Inflammatory macrophage treated with lipopolysaccharide for 1 hour (primary cell): Measurements from ENCODE around the gene DPY19L1.
"Not testable (repeated sequence)": the region's sequence is repeated elsewhere in the genome, so short reads cannot be mapped to it uniquely, and the experiment has no call there.

Experiments
- DNase-seq, 2 donors: peaks; one replicate each; pipeline ENCODE4 v3.0.0-alpha.2; 2020 to 2022

DPY19L1 gene

DNA sequence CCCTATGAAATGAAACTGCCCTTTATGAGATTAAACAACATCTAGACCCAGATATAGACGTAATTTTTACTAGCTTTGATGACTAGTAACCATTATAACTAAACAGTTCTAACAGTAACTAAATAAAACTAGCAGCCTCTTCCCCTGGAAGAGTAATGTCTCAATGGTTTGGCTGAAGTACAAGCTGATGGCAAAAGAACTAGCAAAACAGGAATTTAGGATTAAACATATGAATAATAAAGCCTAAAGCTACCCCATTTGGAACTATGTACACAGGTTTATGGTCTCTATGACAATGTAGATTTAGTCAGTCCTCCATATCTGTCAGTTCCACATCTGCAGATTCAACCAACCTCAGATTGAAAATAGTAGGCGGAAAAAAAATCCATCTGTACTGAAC is 6.4 kb downstream of the DPY19L1 start:
- no peak for DNase-seq

DNA sequence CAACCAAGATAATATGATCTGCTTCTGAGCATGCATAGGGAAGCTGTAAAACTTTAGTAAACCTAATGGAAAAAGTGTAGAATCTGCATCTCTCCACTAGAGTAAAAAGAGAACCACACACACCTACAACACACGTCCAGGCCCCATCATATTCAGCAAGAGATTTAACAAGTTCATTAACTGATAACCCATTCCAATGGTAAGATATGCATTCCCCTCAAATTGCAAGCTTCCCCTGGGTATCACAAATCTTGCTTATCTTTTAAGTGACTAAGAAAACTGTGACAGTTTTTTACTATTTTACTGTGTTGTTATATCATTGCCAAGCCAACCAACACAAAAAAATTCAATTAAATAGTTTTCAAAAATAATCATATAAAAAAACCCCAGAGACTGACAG is 8.0 kb downstream of the DPY19L1 start:
- no peak for DNase-seq

DNA sequence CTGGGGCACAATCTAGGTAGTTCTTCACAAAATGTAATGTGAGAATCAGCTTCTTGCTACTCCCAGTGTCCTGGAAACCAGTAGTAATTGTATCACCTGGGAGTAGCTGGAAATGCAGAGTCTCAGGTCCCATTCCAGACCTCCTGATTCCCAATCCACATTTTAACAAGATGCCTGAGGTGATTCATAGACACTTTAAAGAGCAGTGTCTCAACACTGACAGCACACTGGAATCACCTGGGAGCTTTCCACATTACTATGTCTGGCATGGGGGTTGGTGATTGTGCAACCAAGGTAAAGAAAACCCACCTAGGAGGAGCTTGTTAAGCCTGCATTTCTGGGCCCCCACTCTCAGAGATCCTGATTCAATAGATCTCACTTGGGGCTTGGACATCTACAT is 11.1 kb downstream of the DPY19L1 start:
- DNase-seq = no peak

DNA sequence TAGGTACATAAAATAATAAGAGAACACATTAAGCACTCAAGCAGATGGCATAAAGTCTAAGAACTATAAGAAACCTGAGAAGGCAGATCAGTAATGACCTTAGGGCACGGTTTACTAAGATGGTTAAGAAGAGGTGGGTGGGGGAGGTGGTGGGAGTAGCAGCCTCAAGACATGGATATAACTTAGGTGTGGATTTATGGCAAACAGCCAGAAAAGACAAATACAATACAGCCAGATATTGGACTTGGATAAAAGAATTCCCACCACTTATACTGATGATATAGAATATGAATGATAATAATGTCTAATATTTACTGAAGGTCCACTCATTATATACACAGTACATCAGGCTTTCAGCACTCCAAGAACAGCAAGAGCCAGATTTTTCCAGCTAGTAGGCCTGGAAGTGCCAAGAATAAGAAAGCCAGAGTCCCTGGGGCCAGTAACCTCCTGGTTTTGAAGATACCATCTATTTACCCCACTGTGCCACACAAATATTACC is 11.9 kb downstream of the DPY19L1 start:
- no peak for DNase-seq

DNA sequence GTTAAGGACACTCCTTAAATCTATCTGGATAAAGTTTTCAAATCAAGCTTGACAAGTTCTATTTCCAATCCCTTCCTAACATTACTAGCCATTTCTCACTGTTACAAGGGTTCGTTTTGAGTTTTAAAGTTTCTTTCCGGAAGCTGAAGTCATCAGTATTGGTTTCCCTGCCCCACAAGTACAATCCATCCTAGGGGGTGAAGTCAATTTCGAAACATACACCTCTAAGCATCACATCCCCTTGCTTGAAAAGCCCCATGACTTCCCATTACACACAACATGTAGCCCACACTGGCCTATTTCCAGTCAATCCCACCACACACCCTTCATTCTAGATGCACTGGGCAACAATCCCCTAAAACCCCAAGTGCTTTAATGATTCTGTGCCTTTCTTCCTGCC is 13.0 kb downstream of the DPY19L1 start:
- no peak for DNase-seq

DNA sequence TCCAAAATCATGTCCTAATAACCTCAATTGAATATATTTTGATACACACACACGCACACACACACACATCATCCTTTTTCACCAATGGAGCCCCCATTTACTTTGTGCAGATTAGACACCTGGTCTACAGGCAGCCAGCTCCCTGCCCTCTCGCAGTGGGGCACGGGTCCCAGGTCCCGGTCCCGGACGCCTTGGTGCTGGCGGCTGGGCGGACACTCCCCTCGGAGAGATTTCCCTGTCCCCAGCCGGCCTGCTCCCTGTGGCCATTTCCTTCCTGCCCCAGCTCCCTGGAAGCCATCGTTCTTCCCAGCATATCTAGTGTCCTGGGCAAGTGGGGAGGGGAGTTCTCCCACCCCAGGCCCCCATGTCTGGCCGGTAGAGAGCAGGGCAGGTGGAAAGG is 14.6 kb downstream of the DPY19L1 start:
- no peak for DNase-seq

DNA sequence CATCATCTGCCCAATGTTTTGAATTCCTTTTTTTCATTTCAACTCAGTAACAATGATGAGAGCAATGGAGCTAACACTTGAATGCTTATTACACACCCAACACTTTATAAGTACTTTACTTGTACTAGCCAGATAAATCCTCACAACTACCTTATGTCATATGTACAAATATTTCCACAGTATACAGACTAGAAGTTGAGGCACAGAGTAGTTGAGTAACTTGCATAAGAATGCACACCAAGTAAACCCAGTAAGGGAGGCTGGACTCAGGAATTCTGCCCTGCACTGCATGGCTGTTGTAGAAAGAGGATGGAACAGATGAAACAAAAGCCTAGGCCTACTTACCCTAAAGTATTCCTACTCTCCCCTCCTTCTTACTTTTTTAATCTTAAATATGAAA is 15.8 kb downstream of the DPY19L1 start:
- no peak for DNase-seq

DNA sequence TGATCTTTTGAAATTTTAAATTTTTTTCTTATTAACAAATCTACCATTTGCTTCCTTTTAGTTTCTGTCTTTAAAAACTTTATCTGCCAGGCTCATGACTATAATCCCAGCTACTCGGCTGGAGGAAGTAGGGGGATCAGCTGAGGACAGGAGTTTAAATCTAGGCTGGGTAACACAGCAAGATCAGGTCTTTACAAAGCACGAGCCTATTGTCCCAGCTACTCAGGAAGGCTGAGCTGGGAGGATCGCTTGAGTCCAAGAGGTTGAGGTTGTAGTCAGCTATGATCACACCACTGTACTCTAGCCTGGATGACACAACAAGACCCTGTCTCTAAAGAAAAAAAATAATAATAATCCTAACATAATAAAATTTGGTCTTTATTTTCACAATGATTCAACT is 17.5 kb downstream of the DPY19L1 start:
- no peak for DNase-seq

DNA sequence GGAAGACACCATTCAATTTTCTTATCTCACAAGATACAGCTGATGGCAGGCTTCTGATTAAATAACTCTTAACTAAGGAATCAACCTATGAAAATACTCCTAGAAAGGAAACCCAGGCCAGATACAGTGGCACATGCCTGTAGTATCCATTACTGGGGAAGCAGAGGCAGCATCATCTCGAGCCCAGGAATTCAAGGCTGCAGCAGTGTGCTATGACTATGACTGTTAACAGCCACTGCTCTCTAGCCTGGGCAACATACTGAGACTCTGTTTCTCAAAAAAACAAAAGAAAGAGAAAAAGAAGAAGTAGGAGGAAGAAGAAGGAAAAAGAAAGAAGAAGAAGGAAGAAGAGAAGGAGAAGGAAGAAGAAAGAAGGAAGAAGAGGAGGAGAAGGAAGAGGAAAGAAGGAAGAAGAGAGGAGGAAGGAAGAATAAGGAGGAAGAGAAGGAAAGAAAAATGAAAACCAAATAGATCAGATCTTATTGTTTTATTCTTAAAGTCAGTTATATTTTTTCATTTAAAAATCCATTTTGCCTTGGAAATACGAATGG is 18.0 kb downstream of the DPY19L1 start:
- DNase-seq = no peak

GRCh38 chr7:35015346-35015859 is 21.9 kb downstream of the DPY19L1 start:
- DNase-seq = peak in 1 of 2 donors; percentile 8

DNA sequence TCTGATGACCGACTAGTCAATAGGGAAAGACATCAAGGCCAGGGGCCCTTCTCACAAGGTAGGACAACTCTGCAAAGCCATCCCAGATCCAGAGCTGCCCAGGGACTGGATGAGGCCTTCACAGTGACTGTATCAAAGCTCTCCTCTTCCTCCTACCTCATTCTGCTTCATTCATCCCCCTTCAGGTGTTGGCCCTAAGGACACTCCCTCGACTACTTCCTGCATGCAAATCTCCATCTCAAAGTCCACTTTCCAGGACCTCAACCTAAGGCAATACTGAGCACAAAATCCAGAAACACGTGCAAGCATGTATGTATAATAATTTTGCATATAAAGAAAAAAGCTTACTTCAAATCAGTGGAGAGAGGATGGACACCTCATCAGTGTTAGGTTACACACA is 25.1 kb downstream of the DPY19L1 start:
- DNase-seq = no peak

- DNase-seq = no peak
Observed at GRCh38 chr7:35011085-35011484, 26.2 kb downstream of the DPY19L1 start.

- no peak for DNase-seq
Observed at GRCh38 chr7:35007768-35008167, 29.5 kb downstream of the DPY19L1 start.

GRCh38 chr7:35004531-35005095 is 32.7 kb downstream of the DPY19L1 start:
- no peak for DNase-seq

DNA sequence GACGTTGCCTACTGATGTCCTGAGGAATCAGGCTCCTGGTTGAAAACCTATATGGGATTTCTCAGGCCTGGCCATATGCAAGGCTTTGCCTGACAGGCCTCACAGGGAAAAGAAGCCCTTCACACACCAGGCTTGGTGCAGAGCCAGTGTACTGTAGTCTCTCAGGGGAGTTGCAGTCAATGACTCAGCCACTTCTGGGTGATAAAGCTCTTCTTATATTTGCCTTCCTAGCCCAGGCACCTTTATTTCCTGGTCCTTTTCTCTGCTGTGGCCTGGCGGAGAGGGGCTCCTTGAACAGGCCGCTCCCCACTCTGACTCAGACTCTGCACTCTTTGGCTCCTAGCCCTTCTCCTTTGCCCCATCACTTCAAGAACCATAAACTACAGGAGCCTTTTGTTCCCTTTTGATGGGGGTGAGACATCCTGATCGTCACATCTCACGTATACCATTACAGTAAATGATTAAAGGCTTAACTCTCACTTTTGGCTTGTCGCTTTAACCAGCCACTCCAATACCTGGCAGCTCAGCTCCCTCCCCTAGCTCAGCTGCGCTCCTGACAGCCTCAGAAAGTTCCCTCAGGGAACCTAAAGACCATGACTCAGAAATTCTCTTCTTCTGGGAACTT is 33.5 kb downstream of the DPY19L1 start:
- DNase-seq = no peak

DNA sequence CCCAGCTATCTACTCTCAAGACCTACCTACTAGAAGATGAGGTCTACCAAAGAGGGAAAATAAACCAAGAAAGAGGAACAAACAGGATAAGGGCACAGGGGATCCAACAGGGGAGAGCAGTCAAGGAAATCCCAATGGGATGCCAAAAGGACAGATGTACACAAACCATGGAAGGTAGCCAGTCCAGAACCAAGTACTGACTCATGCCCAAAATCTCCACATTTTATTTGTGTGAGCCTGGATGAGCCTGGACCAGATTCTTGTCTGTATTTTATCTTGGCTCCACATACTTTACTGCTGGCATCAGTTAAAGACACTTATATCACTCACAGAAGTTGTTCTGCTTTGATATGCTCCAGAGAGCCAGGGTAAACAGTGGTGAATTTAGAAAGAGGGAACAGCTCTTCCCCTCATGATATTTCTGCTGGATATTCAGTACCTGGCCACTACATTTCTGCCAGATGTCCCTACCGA is 34.1 kb downstream of the DPY19L1 start:
- not testable (repeated sequence) for DNase-seq

- DNase-seq = not testable (repeated sequence)
Observed at GRCh38 chr7:34998335-34998734, 39.0 kb downstream of the DPY19L1 start.

GRCh38 chr7:34996423-34997090 is 40.7 kb downstream of the DPY19L1 start:
- DNase-seq = not testable (repeated sequence)

DNA sequence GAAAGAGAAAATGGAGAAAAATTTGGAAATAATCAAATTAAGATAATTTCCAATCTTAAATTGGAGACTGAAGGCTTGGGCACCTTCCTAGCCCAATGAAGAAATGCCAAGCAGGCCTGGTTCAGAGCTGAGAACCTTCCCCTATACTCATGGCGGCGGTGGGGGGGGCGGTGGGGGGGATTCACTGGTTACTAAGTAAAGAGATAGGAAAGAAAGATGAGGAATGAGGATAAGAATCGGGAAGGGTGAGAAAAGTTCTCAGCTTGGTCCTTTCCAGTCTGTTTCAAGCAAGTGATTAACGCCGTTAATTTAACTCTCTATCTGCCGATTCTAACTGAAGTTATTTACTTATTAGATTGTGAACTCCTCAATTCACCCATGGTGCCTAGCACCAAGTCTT is 41.5 kb downstream of the DPY19L1 start:
- no peak for DNase-seq

- no peak for DNase-seq
Observed at GRCh38 chr7:34991938-34992840, 45.1 kb downstream of the DPY19L1 start.

DNA sequence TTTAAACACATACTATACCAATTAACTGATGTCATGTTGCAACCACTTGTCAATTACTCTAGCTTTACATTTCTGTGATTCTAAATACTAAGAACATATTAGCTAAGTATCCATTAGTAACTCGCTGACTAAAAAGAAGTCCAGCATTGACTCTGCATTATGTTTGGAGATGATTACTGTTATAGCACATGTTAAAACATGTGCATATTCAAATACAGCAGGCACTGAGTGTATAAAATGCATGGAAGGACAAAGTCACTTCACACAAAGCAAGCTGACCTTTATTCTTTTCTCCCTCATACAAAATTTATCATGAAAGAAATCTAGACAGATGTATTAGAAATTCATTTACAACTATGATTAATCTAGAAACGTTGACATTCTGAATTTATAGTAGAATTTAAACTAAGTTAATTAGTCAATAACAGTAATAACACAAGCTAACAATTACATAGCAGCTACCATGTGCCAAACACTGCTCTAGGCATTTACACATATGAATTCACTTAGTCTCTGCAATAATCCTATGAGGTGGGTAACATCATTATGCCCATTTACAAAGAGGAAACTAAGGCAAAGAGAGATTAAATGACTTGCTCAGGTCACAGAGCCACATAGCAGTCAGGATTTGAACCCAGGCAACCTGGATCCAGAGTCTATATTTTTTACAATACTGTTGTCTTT is 48.7 kb downstream of the DPY19L1 start:
- DNase-seq = not testable (repeated sequence)

GRCh38 chr7:34985155-34985554 is 52.1 kb downstream of the DPY19L1 start:
- DNase-seq = not testable (repeated sequence)
